Activated CD4-positive, CD25-positive, alpha-beta regulatory T cell treated with anti-CD3 and anti-CD28 coated beads, Interleukin-2, amount 50 U/mL, for 72 hours (primary cell): ENCODE data around the gene ENO1.
"Not testable (repeated sequence)": the region's sequence is repeated elsewhere in the genome, so short reads cannot be mapped to it uniquely, and the experiment has no call there.

Source experiments
- DNase-seq: peaks from one replicate; pipeline ENCODE4 v3.0.0; 2021

Gene ENO1

GRCh38 chr1:8892026-8892425, 13.5 kb upstream of the ENO1 start:
- DNase-seq = no peak

- DNase-seq = no peak
Measured at GRCh38 chr1:8891401-8891800, 12.9 kb upstream of the ENO1 start.

- no peak for DNase-seq
Measured at GRCh38 chr1:8889925-8890785, 11.7 kb upstream of the ENO1 start.

- no peak for DNase-seq
Measured at GRCh38 chr1:8889103-8889846, 10.8 kb upstream of the ENO1 start.

GRCh38 chr1:8886589-8886988, 8.1 kb upstream of the ENO1 start:
- DNase-seq = no peak

GRCh38 chr1:8886031-8886524, 7.6 kb upstream of the ENO1 start:
- DNase-seq = not testable (repeated sequence)

GRCh38 chr1:8884105-8884504, 5.6 kb upstream of the ENO1 start:
- DNase-seq = not testable (repeated sequence)

- no peak for DNase-seq
Measured at GRCh38 chr1:8883491-8883890, 5.0 kb upstream of the ENO1 start.

GRCh38 chr1:8879922-8880676, 1.6 kb upstream of the ENO1 start:
- DNase-seq = no peak

GRCh38 chr1:8879464-8879921, 1.0 kb upstream of the ENO1 start:
- no peak for DNase-seq

GRCh38 chr1:8878698-8879463, 395 bp upstream of the ENO1 start:
- DNase-seq = peak; percentile 100

- no peak for DNase-seq
Measured at GRCh38 chr1:8876087-8876486, 2.4 kb downstream of the ENO1 start.

GRCh38 chr1:8875216-8875861, 3.1 kb downstream of the ENO1 start:
- DNase-seq = no peak

GRCh38 chr1:8874230-8875201, 4.0 kb downstream of the ENO1 start:
- no peak for DNase-seq

GRCh38 chr1:8873506-8874229, 4.8 kb downstream of the ENO1 start:
- peak; percentile 63 for DNase-seq

GRCh38 chr1:8873001-8873400, 5.5 kb downstream of the ENO1 start:
- DNase-seq = no peak

GRCh38 chr1:8871965-8872399, 6.5 kb downstream of the ENO1 start:
- no peak for DNase-seq

- DNase-seq = no peak
Measured at GRCh38 chr1:8871539-8871935, 6.9 kb downstream of the ENO1 start.

- no peak for DNase-seq
Measured at GRCh38 chr1:8870616-8871538, 7.6 kb downstream of the ENO1 start.
